Measurements from ENCODE around the gene THSD4.

THSD4 gene

GRCh38 chr15:71231758-71232157 lies 116.5 kb downstream of the THSD4 start:
- Mint-ChIP-seq H3K4me1 (ENCODE audit: low read depth) (no peaks in the 10 kb centered on the region), H3K27ac (no peak overlapping the region), H3K9me3 (no peaks in the 10 kb centered on the region), H3K36me3 (ENCODE audit: low read depth) (no peaks in the 10 kb centered on the region), H3K4me3 (no peak overlapping the region), H3K27me3 (peaks cover 6% of the 10 kb centered on the region)
- intact Hi-C loops (cut with micrococcal nuclease) = no loop called here

- Mint-ChIP-seq H3K9me3 (no peaks in the 10 kb centered on the region), H3K27me3 (peaks cover 7% of the 10 kb centered on the region), H3K4me1 (ENCODE audit: low read depth) (no peaks in the 10 kb centered on the region), H3K36me3 (ENCODE audit: low read depth) (no peaks in the 10 kb centered on the region), H3K4me3 (no peak overlapping the region), H3K27ac (no peak overlapping the region)
- intact Hi-C loops (cut with micrococcal nuclease) = no loop called here
Measured at GRCh38 chr15:71232411-71232810, 117.1 kb downstream of the THSD4 start.

- no peaks in the 10 kb centered on the region for H3K4me1 Mint-ChIP-seq (ENCODE audit: low read depth)
Measured at GRCh38 chr15:71237456-71238188, 122.4 kb downstream of the THSD4 start.

GRCh38 chr15:71238926-71239325 lies 123.7 kb downstream of the THSD4 start:
- Mint-ChIP-seq H3K27ac (no peak overlapping the region), H3K27me3 (peaks cover 2% of the 10 kb centered on the region), H3K36me3 (ENCODE audit: low read depth) (no peaks in the 10 kb centered on the region), H3K4me1 (ENCODE audit: low read depth) (no peaks in the 10 kb centered on the region), H3K9me3 (no peaks in the 10 kb centered on the region), H3K4me3 (no peak overlapping the region)
- intact Hi-C loops (cut with micrococcal nuclease) = no loop called here

More at GRCh38 chr15:71237456-71238188, 122.4 kb downstream of the THSD4 start:
- Mint-ChIP-seq H3K9me3 (no peaks in the 10 kb centered on the region), H3K27me3 (peaks cover 5% of the 10 kb centered on the region), H3K27ac (no peak overlapping the region), H3K36me3 (ENCODE audit: low read depth) (no peaks in the 10 kb centered on the region), H3K4me3 (no peak overlapping the region)
- intact Hi-C loops (cut with micrococcal nuclease) = no loop called here

GRCh38 chr15:71239592-71240364 lies 124.5 kb downstream of the THSD4 start:
- intact Hi-C loops (cut with micrococcal nuclease) = no loop called here
- H3K4me1 Mint-ChIP-seq (ENCODE audit: low read depth) = no peaks in the 10 kb centered on the region
- H3K27ac Mint-ChIP-seq = no peak overlapping the region
- H3K4me3 Mint-ChIP-seq = no peak overlapping the region
- peaks cover 2% of the 10 kb centered on the region for H3K27me3 Mint-ChIP-seq
- no peaks in the 10 kb centered on the region for H3K36me3 Mint-ChIP-seq (ENCODE audit: low read depth)
- no peaks in the 10 kb centered on the region for H3K9me3 Mint-ChIP-seq

- Mint-ChIP-seq H3K27me3 (no peaks in the 10 kb centered on the region), H3K4me3 (no peak overlapping the region), H3K4me1 (ENCODE audit: low read depth) (no peaks in the 10 kb centered on the region), H3K36me3 (ENCODE audit: low read depth) (no peaks in the 10 kb centered on the region), H3K27ac (no peak overlapping the region), H3K9me3 (no peaks in the 10 kb centered on the region)
- intact Hi-C loops (cut with micrococcal nuclease) = no loop called here
Measured at GRCh38 chr15:71242292-71242691, 127.0 kb downstream of the THSD4 start.

- intact Hi-C loops (cut with micrococcal nuclease) = no loop called here
- Mint-ChIP-seq H3K27ac (no peak overlapping the region), H3K4me1 (ENCODE audit: low read depth) (no peaks in the 10 kb centered on the region), H3K27me3 (peaks cover 2% of the 10 kb centered on the region), H3K4me3 (no peak overlapping the region), H3K9me3 (no peaks in the 10 kb centered on the region), H3K36me3 (ENCODE audit: low read depth) (no peaks in the 10 kb centered on the region)
Measured at GRCh38 chr15:71244250-71244649, 129.0 kb downstream of the THSD4 start.

GRCh38 chr15:71245588-71245987 lies 130.3 kb downstream of the THSD4 start:
- no peaks in the 10 kb centered on the region for H3K36me3 Mint-ChIP-seq (ENCODE audit: low read depth)
- H3K4me3 Mint-ChIP-seq = no peak overlapping the region
- H3K27me3 Mint-ChIP-seq = peaks cover 2% of the 10 kb centered on the region
- H3K9me3 Mint-ChIP-seq = no peaks in the 10 kb centered on the region
- intact Hi-C loops (cut with micrococcal nuclease) = no loop called here
- H3K27ac Mint-ChIP-seq = no peak overlapping the region
- no peaks in the 10 kb centered on the region for H3K4me1 Mint-ChIP-seq (ENCODE audit: low read depth)

GRCh38 chr15:71248386-71248785 lies 133.1 kb downstream of the THSD4 start:
- intact Hi-C loops (cut with micrococcal nuclease) = no loop called here
- H3K4me1 Mint-ChIP-seq (ENCODE audit: low read depth) = no peaks in the 10 kb centered on the region
- no peaks in the 10 kb centered on the region for H3K9me3 Mint-ChIP-seq
- H3K4me3 Mint-ChIP-seq = no peak overlapping the region
- H3K36me3 Mint-ChIP-seq (ENCODE audit: low read depth) = no peaks in the 10 kb centered on the region
- H3K27ac Mint-ChIP-seq = no peak overlapping the region
- peaks cover 2% of the 10 kb centered on the region for H3K27me3 Mint-ChIP-seq

GRCh38 chr15:71249986-71250385 lies 134.7 kb downstream of the THSD4 start:
- Mint-ChIP-seq H3K36me3 (ENCODE audit: low read depth) (no peaks in the 10 kb centered on the region), H3K9me3 (no peaks in the 10 kb centered on the region), H3K27ac (no peak overlapping the region), H3K4me3 (no peak overlapping the region), H3K4me1 (ENCODE audit: low read depth) (no peaks in the 10 kb centered on the region), H3K27me3 (peaks cover 2% of the 10 kb centered on the region)
- intact Hi-C loops (cut with micrococcal nuclease) = no loop called here

GRCh38 chr15:71250936-71251583 lies 135.8 kb downstream of the THSD4 start:
- Mint-ChIP-seq H3K36me3 (ENCODE audit: low read depth) (no peaks in the 10 kb centered on the region), H3K4me1 (ENCODE audit: low read depth) (no peaks in the 10 kb centered on the region), H3K27ac (no peak overlapping the region), H3K27me3 (peaks cover 2% of the 10 kb centered on the region), H3K9me3 (no peaks in the 10 kb centered on the region), H3K4me3 (no peak overlapping the region)
- intact Hi-C loops (cut with micrococcal nuclease) = no loop called here

- no peak overlapping the region for H3K27ac Mint-ChIP-seq
- no peaks in the 10 kb centered on the region for H3K9me3 Mint-ChIP-seq
- intact Hi-C loops (cut with micrococcal nuclease) = no loop called here
- H3K27me3 Mint-ChIP-seq = peaks cover 2% of the 10 kb centered on the region
- no peak overlapping the region for H3K4me3 Mint-ChIP-seq
- no peaks in the 10 kb centered on the region for H3K36me3 Mint-ChIP-seq (ENCODE audit: low read depth)
- H3K4me1 Mint-ChIP-seq (ENCODE audit: low read depth) = no peaks in the 10 kb centered on the region
Measured at GRCh38 chr15:71251584-71252043, 136.3 kb downstream of the THSD4 start.

- H3K9me3 Mint-ChIP-seq = no peaks in the 10 kb centered on the region
- H3K4me1 Mint-ChIP-seq (ENCODE audit: low read depth) = no peaks in the 10 kb centered on the region
- peaks cover 2% of the 10 kb centered on the region for H3K27me3 Mint-ChIP-seq
- H3K36me3 Mint-ChIP-seq (ENCODE audit: low read depth) = no peaks in the 10 kb centered on the region
- H3K4me3 Mint-ChIP-seq = no peak overlapping the region
- intact Hi-C loops (cut with micrococcal nuclease) = no loop called here
- no peak overlapping the region for H3K27ac Mint-ChIP-seq
Measured at GRCh38 chr15:71252044-71252739, 136.9 kb downstream of the THSD4 start.

GRCh38 chr15:71252740-71253047 lies 137.4 kb downstream of the THSD4 start:
- Mint-ChIP-seq H3K27ac (no peak overlapping the region), H3K4me3 (no peak overlapping the region), H3K27me3 (peaks cover 2% of the 10 kb centered on the region), H3K4me1 (ENCODE audit: low read depth) (no peaks in the 10 kb centered on the region), H3K9me3 (no peaks in the 10 kb centered on the region), H3K36me3 (ENCODE audit: low read depth) (no peaks in the 10 kb centered on the region)
- intact Hi-C loops (cut with micrococcal nuclease) = no loop called here
